RKO (cell line): ENCODE measurements around the gene SMYD2.
A peak's percentile ranks its signal among the peaks of the same experiment; 100 is the strongest.

ENCODE experiments used
- DNase-seq: peaks from one replicate; pipeline ENCODE4 v3.0.0-alpha.2; 2016; ENCODE audit warnings: low spot score

The SMYD2 gene

GRCh38 chr1:214303141-214303930 lies 22.4 kb downstream of the SMYD2 start:
- no peak for DNase-seq

- DNase-seq = no peak
Observed at GRCh38 chr1:214305164-214305751, 24.3 kb downstream of the SMYD2 start.

GRCh38 chr1:214306269-214306668 lies 25.3 kb downstream of the SMYD2 start:
- DNase-seq = no peak

- DNase-seq = no peak
Observed at GRCh38 chr1:214310010-214310409, 29.1 kb downstream of the SMYD2 start.

GRCh38 chr1:214310777-214311690 lies 30.1 kb downstream of the SMYD2 start:
- no peak for DNase-seq

- DNase-seq = no peak
Observed at GRCh38 chr1:214312530-214313051, 31.6 kb downstream of the SMYD2 start.

GRCh38 chr1:214314178-214314843 lies 33.4 kb downstream of the SMYD2 start:
- DNase-seq = no peak

- peak; percentile 34 for DNase-seq
Observed at GRCh38 chr1:214316593-214316992, 35.6 kb downstream of the SMYD2 start.

- DNase-seq = no peak
Observed at GRCh38 chr1:214317300-214317699, 36.3 kb downstream of the SMYD2 start.

- DNase-seq = no peak
Observed at GRCh38 chr1:214317734-214318133, 36.8 kb downstream of the SMYD2 start.

- no peak for DNase-seq
Observed at GRCh38 chr1:214318356-214318755, 37.4 kb downstream of the SMYD2 start.

- DNase-seq = no peak
Observed at GRCh38 chr1:214318956-214319736, 38.2 kb downstream of the SMYD2 start.

- no peak for DNase-seq
Observed at GRCh38 chr1:214319938-214320337, 39.0 kb downstream of the SMYD2 start.

- no peak for DNase-seq
Observed at GRCh38 chr1:214321705-214322453, 40.9 kb downstream of the SMYD2 start.

GRCh38 chr1:214324896-214325800 lies 44.2 kb downstream of the SMYD2 start:
- DNase-seq = no peak

GRCh38 chr1:214326406-214326805 lies 45.4 kb downstream of the SMYD2 start:
- no peak for DNase-seq

GRCh38 chr1:214327514-214327913 lies 46.6 kb downstream of the SMYD2 start:
- DNase-seq = no peak

- peak; percentile 82 for DNase-seq
Observed at GRCh38 chr1:214328770-214329469, 48.0 kb downstream of the SMYD2 start.
